Thoracic aorta (tissue), 2 donors: ENCODE results near the gene SORCS1. TPM values are rescaled to one million over a fixed set of nuclear protein-coding genes. Genes with fewer than 3 reads are reported as not detected.

Experiments used
- ATAC-seq: fragments of 150-250 bp; one replicate; pipeline ENCODE4 v1.8.0; 2017; ENCODE audit warnings: low read depth; ENCODE audit not compliant: insufficient number of reproducible peaks, low FRiP score
- DNase-seq: peaks from one replicate; pipeline ENCODE4 v3.0.0-alpha.2; 2020; ENCODE audit warnings: low spot score
- H3K27ac ChIP-seq, 2 donors: fragments of 200-600 bp; sonication (generic); 1 replicate in 1 of 2; 2 replicates in 1 of 2; pipeline ENCODE4 v1.5.1; 2016; ENCODE audit warnings: mild to moderate bottlenecking in 2 of 2, moderate library complexity in 2 of 2
- H3K27me3 ChIP-seq: fragments of 200-600 bp; sonication (generic); replicated peaks from 2 replicates; pipeline ENCODE4 v1.6.0; 2016; ENCODE audit warnings: mild to moderate bottlenecking; ENCODE audit not compliant: insufficient read depth
- H3K36me3 ChIP-seq: fragments of 200-600 bp; sonication (generic); one replicate; pipeline ENCODE4 v1.5.1; 2016
- H3K4me1 ChIP-seq, 2 donors: fragments of 200-600 bp; sonication (generic); 1 replicate in 1 of 2; 2 replicates in 1 of 2; pipeline versions ENCODE4 v1.5.1 to v1.6.0; 2016; ENCODE audit warnings: low read depth in 2 of 2, mild to moderate bottlenecking in 1 of 2; ENCODE audit not compliant: control insufficient read depth in 1 of 2
- H3K4me3 ChIP-seq: fragments of 200-600 bp; sonication (generic); 2 replicates; pipeline ENCODE4 v1.5.1; 2016; ENCODE audit warnings: mild to moderate bottlenecking
- H3K9me3 ChIP-seq: fragments of 200-600 bp; sonication (generic); 2 replicates; pipeline ENCODE4 v1.5.1; 2016
- CTCF ChIP-seq: fragments of 200-600 bp; sonication (generic); IDR thresholded peaks from one replicate; pipeline ENCODE4 v1.5.1; 2019; ENCODE audit warnings: antibody characterized with exemption
- total RNA-seq, 2 donors: library from RNA; depleted of rRNA; stranded (reverse); fragments of >200 nt; gene quantifications; one replicate each; pipeline versions ENCODE4 v1.1.0 to v1.2.3, GENCODE V29; 2016

Gene SORCS1
- total RNA-seq, 2 donors from 2014 or later = 0.27 to 1.1 TPM

- no peaks in the 10 kb centered on the region for H3K27me3 ChIP-seq
- H3K27ac ChIP-seq = no peak overlapping the region
- no peak for DNase-seq
- H3K9me3 ChIP-seq = no peaks in the 10 kb centered on the region
- H3K4me1 ChIP-seq = no peaks in the 10 kb centered on the region
- H3K36me3 ChIP-seq = no peaks in the 10 kb centered on the region
- no peak overlapping the region for H3K4me3 ChIP-seq
- TF ChIP-seq CTCF = no peak
- ATAC-seq = no peak
These were observed 251.2 kb downstream of the SORCS1 start for GRCh38 chr10:106913348-106913747.

GRCh38 chr10:106911096-106911495 is 253.4 kb downstream of the SORCS1 start:
- H3K9me3 ChIP-seq = no peaks in the 10 kb centered on the region
- no peak overlapping the region for H3K27ac ChIP-seq
- no peak for TF ChIP-seq CTCF
- no peaks in the 10 kb centered on the region for H3K36me3 ChIP-seq
- DNase-seq (no peak), ATAC-seq (no peak)
- H3K27me3 ChIP-seq = no peaks in the 10 kb centered on the region
- no peak overlapping the region for H3K4me3 ChIP-seq
- no peaks in the 10 kb centered on the region for H3K4me1 ChIP-seq

DNA sequence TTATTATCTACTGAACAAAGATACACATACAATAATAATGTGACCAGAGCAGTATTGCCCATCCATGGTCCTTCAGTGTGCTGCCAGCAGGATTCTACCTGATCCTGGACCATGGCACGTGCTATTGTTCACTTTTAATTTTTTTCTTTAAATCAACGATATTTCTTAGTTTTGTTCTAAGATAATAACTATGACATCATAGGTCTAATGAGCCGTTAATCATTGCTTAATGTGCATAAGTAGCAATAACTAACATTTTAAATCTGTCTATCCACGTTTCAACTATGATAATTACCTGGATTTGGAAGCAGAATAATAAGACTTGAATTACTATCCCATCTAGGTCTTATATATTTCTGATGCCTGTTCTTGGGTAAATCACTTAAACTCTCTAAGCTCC is 253.8 kb downstream of the SORCS1 start:
- ATAC-seq (no peak), DNase-seq (no peak)
- TF ChIP-seq CTCF = no peak
- Histone ChIP-seq H3K4me1 (no peaks in the 10 kb centered on the region), H3K27ac (no peak overlapping the region), H3K27me3 (no peaks in the 10 kb centered on the region), H3K36me3 (no peaks in the 10 kb centered on the region), H3K9me3 (no peaks in the 10 kb centered on the region), H3K4me3 (no peak overlapping the region)

DNA sequence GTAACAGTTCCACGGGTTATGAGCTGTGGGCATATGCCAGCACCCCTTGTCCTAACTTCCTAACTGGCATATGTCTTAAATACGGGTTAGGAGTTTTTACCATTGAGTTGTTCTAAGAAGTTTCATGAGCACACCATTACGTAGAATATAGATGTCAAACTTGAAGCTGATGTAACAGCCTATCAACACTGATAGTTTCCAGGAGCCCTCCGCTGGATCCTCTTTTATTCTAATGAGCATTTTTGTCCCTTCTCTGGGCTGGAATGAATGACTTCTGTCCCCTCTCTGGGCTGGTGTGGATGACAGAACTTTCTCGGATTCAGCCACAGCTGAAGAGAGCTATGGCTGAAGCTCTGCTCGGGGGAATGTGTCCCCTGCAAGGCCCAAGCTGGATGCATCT is 256.3 kb downstream of the SORCS1 start:
- DNase-seq = no peak
- Histone ChIP-seq H3K27me3 (no peaks in the 10 kb centered on the region), H3K9me3 (no peaks in the 10 kb centered on the region), H3K4me3 (no peak overlapping the region), H3K36me3 (no peaks in the 10 kb centered on the region), H3K27ac (no peak overlapping the region), H3K4me1 (no peaks in the 10 kb centered on the region)
- no peak for ATAC-seq
- no peak for TF ChIP-seq CTCF

GRCh38 chr10:106904209-106904608 is 260.3 kb downstream of the SORCS1 start:
- Histone ChIP-seq H3K4me1 (no peaks in the 10 kb centered on the region), H3K9me3 (no peaks in the 10 kb centered on the region), H3K4me3 (no peak overlapping the region), H3K36me3 (no peaks in the 10 kb centered on the region), H3K27ac (no peak overlapping the region), H3K27me3 (no peaks in the 10 kb centered on the region)
- ATAC-seq (no peak), DNase-seq (no peak)
- no peak for TF ChIP-seq CTCF
